Brain microvascular endothelial cell (primary cell): ENCODE data around the gene TEAD3.

Experiments used
- DNase-seq: peaks from one replicate; pipeline ENCODE4 v3.0.0-alpha.2; 2020
- H3K27ac ChIP-seq: fragments of 250-450 bp; sonication (Bioruptor Pico); 2 replicates; pipeline ENCODE4 v1.5.1; 2020; ENCODE audit warnings: mild to moderate bottlenecking, moderate library complexity
- H3K27me3 ChIP-seq: fragments of 250-450 bp; sonication (Bioruptor Pico); replicated peaks from 2 replicates; pipeline ENCODE4 v1.5.1; 2020; ENCODE audit warnings: mild to moderate bottlenecking
- H3K36me3 ChIP-seq: fragments of 250-450 bp; sonication (Bioruptor Pico); replicated peaks from 2 replicates; pipeline ENCODE4 v1.5.1; 2020; ENCODE audit warnings: mild to moderate bottlenecking
- H3K4me3 ChIP-seq: 2 replicates; pipeline ENCODE4 v1.5.1; 2011; ENCODE audit warnings: low read depth, mild to moderate bottlenecking, control low read depth, low read length, moderate library complexity
- CTCF ChIP-seq: IDR thresholded peaks from 2 replicates; pipeline ENCODE4 v1.5.1; 2011; ENCODE audit warnings: low read depth, mild to moderate bottlenecking, moderate library complexity, low read length, control low read depth, inconsistent platforms; ENCODE audit errors: missing control alignments
- in situ Hi-C: cut with HindIII; loops from 2 replicates; pipeline ENCODE4 v1.10.0; 2017; ENCODE audit warnings: low sequenced_read_pairs, low pct_ligation_motif_present

Gene TEAD3

DNA sequence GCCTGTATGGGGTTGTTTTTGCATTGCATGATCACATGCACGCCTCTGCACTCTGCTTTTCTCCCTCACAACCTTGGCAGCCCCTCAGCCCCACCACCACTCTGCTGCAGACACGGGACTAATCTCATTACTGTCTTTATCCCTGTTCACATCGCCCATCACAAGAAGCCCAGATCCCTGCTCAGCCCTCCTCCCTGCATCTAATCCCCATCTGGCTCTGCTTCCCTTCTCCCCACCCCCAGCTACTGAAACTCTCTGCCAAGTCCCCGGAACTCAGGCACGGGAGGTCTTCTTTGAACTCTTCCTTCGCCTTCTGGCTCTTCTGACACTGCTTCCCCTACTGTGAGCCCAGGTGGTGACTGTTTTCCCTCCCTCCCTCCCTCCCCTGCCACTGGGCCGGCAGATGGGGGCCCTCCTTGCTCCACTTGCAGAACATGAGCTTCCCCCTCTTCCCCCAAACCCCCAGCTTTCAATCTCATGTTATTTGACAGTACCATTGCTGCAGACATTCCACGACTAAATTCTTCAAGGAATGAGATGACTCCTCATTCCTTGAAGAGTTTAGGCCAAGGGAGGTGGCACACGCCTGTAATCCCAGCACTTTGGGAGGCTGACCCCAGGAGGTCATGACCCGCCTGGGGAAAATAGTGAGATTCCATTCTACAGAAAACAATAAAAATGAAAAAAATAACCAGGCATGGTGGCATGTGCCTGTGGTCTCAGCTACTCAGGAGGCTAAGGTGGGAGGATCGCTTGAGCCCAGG, 37.7 kb upstream of the TEAD3 start:
- TF ChIP-seq CTCF = no peak
- no peak for DNase-seq
- no peaks in the 10 kb centered on the region for H3K27me3 ChIP-seq
- no peak overlapping the region for H3K27ac ChIP-seq
- H3K36me3 ChIP-seq = no peaks in the 10 kb centered on the region
- in situ Hi-C loops = no loop called here
- no peak overlapping the region for H3K4me3 ChIP-seq

DNA sequence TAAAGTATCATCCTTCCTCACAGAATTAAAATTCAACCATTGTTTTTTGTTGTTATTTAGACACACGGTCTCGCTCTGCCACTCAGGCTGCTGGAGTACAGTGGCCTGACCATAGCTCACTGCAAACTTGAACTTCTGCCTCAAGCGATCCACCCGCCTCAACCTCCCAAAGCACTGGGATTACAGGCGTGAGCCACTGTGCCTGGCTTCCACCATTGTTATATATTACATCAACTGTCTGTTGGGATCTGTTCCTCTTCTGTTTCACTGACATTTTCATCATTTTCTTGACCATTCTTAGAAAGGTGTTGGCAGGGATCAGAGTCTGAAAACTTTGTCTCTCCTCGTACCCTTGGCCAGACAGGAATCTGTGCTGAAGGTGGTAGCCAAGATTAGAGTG, 37.1 kb upstream of the TEAD3 start:
- H3K27ac ChIP-seq = no peak overlapping the region
- TF ChIP-seq CTCF = no peak
- no peak for DNase-seq
- in situ Hi-C loops = no loop called here
- H3K27me3 ChIP-seq = no peaks in the 10 kb centered on the region
- no peaks in the 10 kb centered on the region for H3K36me3 ChIP-seq
- no peak overlapping the region for H3K4me3 ChIP-seq

DNA sequence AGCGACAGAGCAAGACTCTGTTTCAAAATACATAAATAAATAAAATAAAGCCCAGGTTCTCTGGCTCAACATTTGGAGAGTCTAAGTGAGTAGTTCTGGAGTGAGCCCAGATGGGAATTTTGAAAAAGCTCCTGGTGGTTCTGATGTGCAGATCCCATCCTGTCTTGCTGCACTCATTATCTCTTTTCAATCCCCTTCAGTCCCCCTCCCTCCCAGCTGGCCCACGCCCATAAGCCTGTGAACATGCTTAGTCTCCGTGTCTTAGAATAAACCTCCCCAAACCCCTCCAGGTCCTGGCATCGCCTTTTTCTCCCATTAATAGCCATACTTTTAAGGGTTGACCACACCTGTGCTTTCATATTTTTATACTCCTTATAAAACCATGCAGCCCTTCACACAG, 35.2 kb upstream of the TEAD3 start:
- no peak for DNase-seq
- H3K36me3 ChIP-seq = no peaks in the 10 kb centered on the region
- no peak overlapping the region for H3K4me3 ChIP-seq
- H3K27me3 ChIP-seq = no peaks in the 10 kb centered on the region
- no peak for TF ChIP-seq CTCF
- H3K27ac ChIP-seq = no peak overlapping the region
- in situ Hi-C loops = no loop called here

- TF ChIP-seq CTCF = no peak
- Histone ChIP-seq H3K36me3 (no peaks in the 10 kb centered on the region), H3K4me3 (no peak overlapping the region), H3K27me3 (no peaks in the 10 kb centered on the region), H3K27ac (no peak overlapping the region)
- no peak for DNase-seq
- in situ Hi-C loops = no loop called here
Measured at GRCh38 chr6:35524380-35525020, 27.6 kb upstream of the TEAD3 start.

DNA sequence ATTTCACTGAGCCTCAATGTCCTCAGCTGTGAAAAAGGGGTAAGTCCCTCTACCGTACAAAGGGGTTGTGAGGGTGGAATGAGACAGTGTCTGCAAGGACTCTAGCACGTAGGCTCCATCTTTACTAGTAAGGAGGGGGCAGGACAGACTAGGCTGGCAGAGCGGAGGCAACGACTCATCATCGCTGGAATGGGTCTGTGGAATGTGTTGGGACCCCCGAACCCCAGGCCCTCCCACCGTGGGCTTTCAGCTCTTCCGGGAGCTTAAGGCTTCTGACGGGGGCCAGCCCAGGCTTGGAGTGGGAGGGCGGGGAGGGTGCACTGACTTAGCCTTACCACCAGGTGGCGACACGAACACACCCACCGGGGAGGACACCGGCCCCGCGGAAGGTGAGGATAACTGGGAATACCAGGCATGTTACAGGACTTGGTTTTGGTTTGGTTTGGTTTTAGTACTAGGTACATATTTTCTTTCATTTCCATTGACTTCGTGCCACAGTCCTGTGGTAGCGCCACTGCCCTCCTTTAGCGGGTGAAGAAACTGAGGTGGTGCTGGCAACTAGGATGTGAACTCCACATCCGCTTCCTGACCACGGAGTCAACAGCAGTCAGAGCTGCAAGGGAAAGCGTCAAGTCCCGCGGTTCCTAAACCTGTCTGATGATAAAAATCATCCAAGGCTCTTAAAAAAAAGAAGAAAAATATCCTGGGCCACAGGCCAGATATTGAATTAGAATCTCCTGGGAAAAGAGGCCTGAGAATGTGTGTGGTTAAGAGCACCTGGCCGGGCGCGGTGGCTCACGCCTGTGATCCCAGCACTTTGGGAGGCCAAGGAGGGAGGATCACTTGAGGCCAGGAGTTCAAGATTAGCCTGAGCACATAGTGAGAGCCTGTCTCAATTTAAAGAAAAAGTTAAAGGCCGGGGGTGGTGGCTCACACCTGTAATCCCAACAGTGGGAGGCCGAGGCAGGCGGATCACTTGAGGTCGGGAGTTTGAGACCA, 26.1 kb upstream of the TEAD3 start:
- in situ Hi-C loops = no loop called here

More for the DNA sequence above, 26.1 kb upstream of the TEAD3 start:
- H3K36me3 ChIP-seq = no peaks in the 10 kb centered on the region
- DNase-seq = peak; percentile 48
- peak; percentile 97 for TF ChIP-seq CTCF
- no peaks in the 10 kb centered on the region for H3K27me3 ChIP-seq
- no peak overlapping the region for H3K27ac ChIP-seq
- peak overlapping the region; percentile 35 for H3K4me3 ChIP-seq
